IPS DF 19.7 (cell line): ENCODE results near the gene GAA.

ENCODE experiments used
- DNase-seq: peaks from one replicate; pipeline ENCODE4 v3.0.0-alpha.2; 2013; ENCODE audit warnings: low read depth, low spot score

Gene GAA

GRCh38 chr17:80145076-80146075, 44.0 kb downstream of the GAA start:
- no peak for DNase-seq

GRCh38 chr17:80146121-80147034, 45.0 kb downstream of the GAA start:
- DNase-seq: no peak

- DNase-seq: peak; percentile 95
Observed at GRCh38 chr17:80147035-80147822, 45.8 kb downstream of the GAA start, which contains the start of gene EIF4A3. TSS of gene EIF4A3 (minus strand) at chr17:80147128. CDS start at chr17:80146961, 167 bp downstream.

GRCh38 chr17:80151333-80151732, 50.0 kb downstream of the GAA start:
- DNase-seq: no peak

- DNase-seq: no peak
Observed at GRCh38 chr17:80152081-80152702, 50.8 kb downstream of the GAA start.

GRCh38 chr17:80153004-80153403, 51.6 kb downstream of the GAA start:
- no peak for DNase-seq

- DNase-seq: peak; percentile 59
Observed at GRCh38 chr17:80154166-80154565, 52.8 kb downstream of the GAA start.

- DNase-seq: peak; percentile 42
Observed at GRCh38 chr17:80155600-80155999, 54.2 kb downstream of the GAA start.

GRCh38 chr17:80158846-80159245, 57.5 kb downstream of the GAA start:
- no peak for DNase-seq

- DNase-seq: no peak
Observed at GRCh38 chr17:80160536-80160935, 59.2 kb downstream of the GAA start.

GRCh38 chr17:80163336-80163735, 62.0 kb downstream of the GAA start:
- DNase-seq: no peak

- no peak for DNase-seq
Observed at GRCh38 chr17:80164185-80164584, 62.8 kb downstream of the GAA start.

GRCh38 chr17:80166446-80166845, 65.1 kb downstream of the GAA start:
- no peak for DNase-seq

- no peak for DNase-seq
Observed at GRCh38 chr17:80168371-80168770, 67.0 kb downstream of the GAA start.

- DNase-seq: no peak
Observed at GRCh38 chr17:80169107-80169506, 67.7 kb downstream of the GAA start.
